PFSK-1 (cell line): ENCODE data around the gene OTOP2.

Experiments
- FOXP2 ChIP-seq: optimal IDR thresholded peaks from 2 replicates; pipeline ENCODE3; 2011; ENCODE audit warnings: borderline replicate concordance, control low read depth, inconsistent platforms; ENCODE audit not compliant: insufficient read depth; ENCODE audit errors: extremely low read length, extremely low read depth
- POLR2AphosphoS5 ChIP-seq: IDR thresholded peaks from 2 replicates; pipeline ENCODE4 v1.6.1; 2012; ENCODE audit warnings: low read depth, mild to moderate bottlenecking, control low read depth, low read length, moderate library complexity
- REST ChIP-seq, 2 experiments: IDR thresholded peaks; 2 replicates each; pipeline versions ENCODE4 v1.6.1 to v1.8.0; 2011 to 2012; ENCODE audit warnings: low read depth in 2 of 2, low read length in 2 of 2, control low read depth in 1 of 2, inconsistent platforms in 1 of 2, mild to moderate bottlenecking in 1 of 2, moderate library complexity in 1 of 2; ENCODE audit not compliant: insufficient read depth in 1 of 2
- SIN3A ChIP-seq: IDR thresholded peaks from 2 replicates; pipeline ENCODE4 v1.6.1; 2012; ENCODE audit warnings: mild to moderate bottlenecking, low read length, moderate library complexity, borderline replicate concordance; ENCODE audit not compliant: insufficient read depth
- TAF1 ChIP-seq: IDR thresholded peaks from 2 replicates; pipeline ENCODE4 v1.6.1; 2012; ENCODE audit warnings: low read length, control low read depth, borderline replicate concordance; ENCODE audit not compliant: insufficient read depth

DNA sequence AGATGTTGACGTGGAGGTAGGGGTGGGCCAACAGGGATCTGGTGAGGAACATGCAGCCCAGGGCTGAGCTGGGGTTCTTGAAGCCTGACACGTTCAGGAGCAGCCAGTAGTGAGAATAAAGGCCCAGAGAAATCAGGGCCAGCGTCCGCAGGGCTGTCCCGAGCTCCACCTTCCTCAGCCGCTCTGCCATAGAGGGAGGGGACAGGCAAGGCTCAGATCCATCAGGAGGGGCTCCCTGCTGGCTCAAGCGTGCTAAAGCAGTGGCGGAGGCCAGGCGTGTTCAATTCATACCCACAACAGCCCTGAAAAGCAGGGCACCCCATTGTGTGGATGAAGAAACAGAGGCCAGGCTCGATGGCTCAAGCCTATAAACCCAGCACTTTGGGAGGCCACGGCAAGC, 43.0 kb upstream of the OTOP2 start:
- TF ChIP-seq POLR2AphosphoS5 (no peak), TAF1 (no peak), REST (IDR thresholded peaks at IDR 0.05; ENCODE audit: insufficient read depth in 1 of 2, low read depth in 2 of 2, low read length in 2 of 2) (no peak), SIN3A (no peak), FOXP2 (no peak)
